HEK293T (cell line): ENCODE measurements around the gene PKNOX2.

Experiments
- BHLHE40 ChIP-seq: fragments of 450-650 bp; IDR thresholded peaks from 2 replicates; pipeline ENCODE4 v1.6.1; 2016; ENCODE audit warnings: mild to moderate bottlenecking, moderate library complexity, borderline replicate concordance
- CTBP1 ChIP-seq: fragments of 450-650 bp; IDR thresholded peaks from 2 replicates; pipeline ENCODE4 v1.6.1; 2016; ENCODE audit warnings: borderline replicate concordance
- FOXA1 ChIP-seq: fragments of 450-650 bp; IDR thresholded peaks from 2 replicates; pipeline ENCODE4 v1.6.1; 2016; ENCODE audit warnings: mild to moderate bottlenecking
- FOXK2 ChIP-seq: fragments of 450-650 bp; IDR thresholded peaks from 2 replicates; pipeline ENCODE4 v1.6.1; 2016; ENCODE audit warnings: mild to moderate bottlenecking
- FOXM1 ChIP-seq: fragments of 450-650 bp; IDR thresholded peaks from 2 replicates; pipeline ENCODE4 v1.6.1; 2017; ENCODE audit warnings: mild to moderate bottlenecking, borderline replicate concordance
- HDGF ChIP-seq: fragments of 450-650 bp; IDR thresholded peaks from 2 replicates; pipeline ENCODE4 v1.6.1; 2017; ENCODE audit warnings: antibody characterized with exemption, borderline replicate concordance
- NFRKB ChIP-seq: fragments of 450-650 bp; IDR thresholded peaks from 2 replicates; pipeline ENCODE4 v1.6.1; 2016; ENCODE audit warnings: mild to moderate bottlenecking, moderate library complexity
- PKNOX1 ChIP-seq: fragments of 450-650 bp; IDR thresholded peaks from 2 replicates; pipeline ENCODE4 v1.6.1; 2016
- SUZ12 ChIP-seq: fragments of 450-650 bp; IDR thresholded peaks from 2 replicates; pipeline ENCODE4 v1.6.1; 2016; ENCODE audit warnings: mild to moderate bottlenecking
- TARDBP ChIP-seq: fragments of 450-650 bp; IDR thresholded peaks from 2 replicates; pipeline ENCODE4 v1.6.1; 2016
- ZNF384 ChIP-seq: fragments of 450-650 bp; IDR thresholded peaks from 2 replicates; pipeline ENCODE4 v1.6.1; 2016

GRCh38 chr11:125293596-125293995 is 129.0 kb downstream of the PKNOX2 start:
- TF ChIP-seq FOXM1 (no peak), HDGF (no peak), NFRKB (no peak), CTBP1 (no peak), BHLHE40 (no peak), FOXK2 (no peak), PKNOX1 (no peak), TARDBP (no peak), FOXA1 (no peak), SUZ12 (no peak), ZNF384 (no peak)
